Measurements from ENCODE around the gene GABRD. TPM values are rescaled to one million over a fixed set of nuclear protein-coding genes. Genes with fewer than 3 reads are reported as not detected.

GABRD gene, protein sequence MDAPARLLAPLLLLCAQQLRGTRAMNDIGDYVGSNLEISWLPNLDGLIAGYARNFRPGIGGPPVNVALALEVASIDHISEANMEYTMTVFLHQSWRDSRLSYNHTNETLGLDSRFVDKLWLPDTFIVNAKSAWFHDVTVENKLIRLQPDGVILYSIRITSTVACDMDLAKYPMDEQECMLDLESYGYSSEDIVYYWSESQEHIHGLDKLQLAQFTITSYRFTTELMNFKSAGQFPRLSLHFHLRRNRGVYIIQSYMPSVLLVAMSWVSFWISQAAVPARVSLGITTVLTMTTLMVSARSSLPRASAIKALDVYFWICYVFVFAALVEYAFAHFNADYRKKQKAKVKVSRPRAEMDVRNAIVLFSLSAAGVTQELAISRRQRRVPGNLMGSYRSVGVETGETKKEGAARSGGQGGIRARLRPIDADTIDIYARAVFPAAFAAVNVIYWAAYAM
- total RNA-seq: under 1 TPM in 2 of 4 donors, not detected in 2; 0.24 to 0.47 TPM
- polyA plus RNA-seq: under 1 TPM in 2 of 3 donors, not detected in 1; 0.05 to 0.66 TPM
- long read RNA-seq, donor 1, partial matches to known transcripts: 0 of 2 reads
- long read RNA-seq, donor 1, other reads (novel, unspliced or antisense): 0 of 2 reads
- long read RNA-seq, donor 2: 0 reads

DNA sequence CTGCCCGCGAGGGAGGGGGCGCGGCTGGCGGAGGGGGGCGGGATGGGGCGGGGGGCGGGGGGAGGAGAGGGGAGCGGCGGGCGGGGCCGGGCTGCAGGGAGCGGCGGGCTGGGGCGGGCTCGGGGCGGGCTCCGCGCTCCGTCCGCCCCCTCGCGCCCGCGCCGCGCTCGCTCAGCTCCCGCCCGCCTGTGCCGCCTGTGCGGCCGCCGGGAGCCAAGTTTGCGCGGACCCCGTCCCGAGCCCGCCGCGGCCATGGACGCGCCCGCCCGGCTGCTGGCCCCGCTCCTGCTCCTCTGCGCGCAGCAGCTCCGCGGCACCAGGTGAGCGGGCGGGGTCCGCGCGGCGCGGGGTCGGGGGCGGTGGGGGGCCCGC, at the start of gene GABRD:
TSS of gene GABRD (plus strand) at position 174 of the 372 bp plus-strand sequence. CDS start at position 253, 79 bp downstream.
- DNase-seq (no peak), ATAC-seq (no peak)
- Histone ChIP-seq H3K27me3 (ENCODE audit: insufficient read depth in 3 of 3, low read length in 2 of 3) (peaks cover 0 to 89% (median 33%) of the 10 kb centered on the region in 3 donors), H3K36me3 (ENCODE audit: insufficient read depth in 1 of 2, low read depth in 1 of 2) (no peaks in the 10 kb centered on the region), H3K4me1 (no peaks in the 10 kb centered on the region), H3K4me3 (peak within 1 kb of the TSS; percentile 15), H3K27ac (no peak within 1 kb of the TSS), H3K9me3 (no peaks in the 10 kb centered on the region)
- 0 to 1% (median 1%) methylated on average over 14 to 51 of the region's 60 CpGs for WGBS, 3 donors
- intact Hi-C loops (cut with DNase I): no loop called here
- TF ChIP-seq, protein P1, sequence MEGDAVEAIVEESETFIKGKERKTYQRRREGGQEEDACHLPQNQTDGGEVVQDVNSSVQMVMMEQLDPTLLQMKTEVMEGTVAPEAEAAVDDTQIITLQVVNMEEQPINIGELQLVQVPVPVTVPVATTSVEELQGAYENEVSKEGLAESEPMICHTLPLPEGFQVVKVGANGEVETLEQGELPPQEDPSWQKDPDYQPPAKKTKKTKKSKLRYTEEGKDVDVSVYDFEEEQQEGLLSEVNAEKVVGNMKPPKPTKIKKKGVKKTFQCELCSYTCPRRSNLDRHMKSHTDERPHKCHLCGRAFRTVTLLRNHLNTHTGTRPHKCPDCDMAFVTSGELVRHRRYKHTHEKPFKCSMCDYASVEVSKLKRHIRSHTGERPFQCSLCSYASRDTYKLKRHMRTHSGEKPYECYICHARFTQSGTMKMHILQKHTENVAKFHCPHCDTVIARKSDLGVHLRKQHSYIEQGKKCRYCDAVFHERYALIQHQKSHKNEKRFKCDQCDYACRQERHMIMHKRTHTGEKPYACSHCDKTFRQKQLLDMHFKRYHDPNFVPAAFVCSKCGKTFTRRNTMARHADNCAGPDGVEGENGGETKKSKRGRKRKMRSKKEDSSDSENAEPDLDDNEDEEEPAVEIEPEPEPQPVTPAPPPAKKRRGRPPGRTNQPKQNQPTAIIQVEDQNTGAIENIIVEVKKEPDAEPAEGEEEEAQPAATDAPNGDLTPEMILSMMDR (IDR thresholded peaks at IDR 0.05): no peak

DNA sequence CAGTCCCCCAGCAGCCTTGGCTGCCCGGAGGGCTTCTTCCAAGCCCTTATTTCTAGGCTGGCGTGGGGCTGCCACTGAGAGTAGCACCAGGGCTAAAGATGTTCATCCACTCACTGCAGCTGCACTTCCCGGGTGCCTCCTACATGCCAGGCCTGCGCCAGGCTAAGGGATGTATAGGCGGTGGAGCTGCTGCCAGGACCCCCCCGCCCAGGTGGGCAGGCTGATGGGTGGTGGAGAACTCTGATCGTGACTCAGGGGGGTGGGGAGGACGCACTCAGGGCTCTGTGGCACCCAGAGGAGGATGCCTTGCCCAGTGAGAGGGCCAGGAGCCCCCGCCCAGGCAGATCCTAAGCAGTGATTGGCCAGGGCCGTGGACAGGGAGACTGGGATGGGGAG, 49.6 kb upstream of the GABRD start:
- 50 to 60% (median 51%) methylated on average over 10 of the region's 10 CpGs for WGBS, 3 donors
- Histone ChIP-seq H3K4me1 (no peaks in the 10 kb centered on the region), H3K9me3 (no peaks in the 10 kb centered on the region), H3K36me3 (ENCODE audit: insufficient read depth in 1 of 2, low read depth in 1 of 2) (no peaks in the 10 kb centered on the region), H3K4me3 (no peak overlapping the region), H3K27me3 (ENCODE audit: insufficient read depth in 3 of 3, low read length in 2 of 3) (peaks cover 0 to 67% (median 9%) of the 10 kb centered on the region in 3 donors), H3K27ac (no peak overlapping the region)
- intact Hi-C loops (cut with DNase I): no loop called here
- TF ChIP-seq, protein P1 (IDR thresholded peaks at IDR 0.05): no peak
- ATAC-seq (no peak), DNase-seq (no peak)

- TF ChIP-seq, protein P1 (IDR thresholded peaks at IDR 0.05): no peak
- no peaks in the 10 kb centered on the region for H3K36me3 ChIP-seq (ENCODE audit: insufficient read depth in 1 of 2, low read depth in 1 of 2)
- no peak for DNase-seq
- no peaks in the 10 kb centered on the region for H3K9me3 ChIP-seq
- H3K4me1 ChIP-seq: no peaks in the 10 kb centered on the region
- intact Hi-C loops (cut with DNase I): no loop called here
- no peak overlapping the region for H3K4me3 ChIP-seq
- ATAC-seq: no peak
- no peak overlapping the region for H3K27ac ChIP-seq
- WGBS, 3 donors: 66 to 68% (median 66%) methylated on average over 23 to 29 of the region's 29 CpGs
- peaks cover 0 to 67% (median 11%) of the 10 kb centered on the region in 3 donors for H3K27me3 ChIP-seq (ENCODE audit: insufficient read depth in 3 of 3, low read length in 2 of 3)
These were observed 49.0 kb upstream of the GABRD start for GRCh38 chr1:1969953-1970716.

- TF ChIP-seq, protein P1 (IDR thresholded peaks at IDR 0.05): no peak
- ATAC-seq (no peak), DNase-seq (no peak)
- intact Hi-C loops (cut with DNase I): no loop called here
- H3K36me3 ChIP-seq (ENCODE audit: insufficient read depth in 1 of 2, low read depth in 1 of 2): no peaks in the 10 kb centered on the region
- peaks cover 0 to 65% (median 11%) of the 10 kb centered on the region in 3 donors for H3K27me3 ChIP-seq (ENCODE audit: insufficient read depth in 3 of 3, low read length in 2 of 3)
- H3K4me3 ChIP-seq: no peak overlapping the region
- 90 to 95% (median 92%) methylated on average over 17 of the region's 17 CpGs for WGBS, 3 donors
- H3K27ac ChIP-seq: no peak overlapping the region
- no peaks in the 10 kb centered on the region for H3K9me3 ChIP-seq
- H3K4me1 ChIP-seq: no peaks in the 10 kb centered on the region
These were observed 48.1 kb upstream of the GABRD start for GRCh38 chr1:1971017-1971416.
